AG04450 (cell line): ENCODE data around the gene NOL4L. TPM values are rescaled to one million over a fixed set of nuclear protein-coding genes. Genes with fewer than 3 reads are reported as not detected.

Experiments
- CTCF ChIA-PET: fragments of 300-600, 350-600 bp; formaldehyde crosslinking; extraction: SDS; loops from one replicate; lab custom pipeline; 2022; ENCODE audit warnings: antibody characterized with exemption, inconsistent platforms; lab: Charles Lee
- POLR2A ChIA-PET: fragments of 350-600 bp; formaldehyde crosslinking; extraction: SDS; loops from one replicate; lab custom pipeline; 2021; ENCODE audit warnings: antibody characterized with exemption, inconsistent platforms; lab: Yijun Ruan, JAX
- DNase-seq: peaks from one replicate; pipeline ENCODE4 v3.0.0-alpha.2; 2011; ENCODE audit warnings: low read depth, low spot score
- H3K27ac ChIP-seq: one replicate; pipeline ENCODE4 v1.5.1; 2012; ENCODE audit warnings: low read depth, low read length, control low read depth
- H3K27me3 ChIP-seq: one replicate; pipeline ENCODE4 v1.6.0; 2012; ENCODE audit warnings: low read length; ENCODE audit not compliant: control insufficient read depth, insufficient read depth
- H3K4me3 ChIP-seq: 2 replicates; pipeline ENCODE4 v1.5.1; 2011; ENCODE audit warnings: mild to moderate bottlenecking, low read depth, low read length, control low read depth
- H3K9me3 ChIP-seq: 2 replicates; pipeline ENCODE4 v1.5.1; 2012; ENCODE audit warnings: low read length; ENCODE audit not compliant: control insufficient read depth, insufficient read depth
- CTCF ChIP-seq: IDR thresholded peaks from 2 replicates; pipeline ENCODE4 v1.5.1; 2011; ENCODE audit warnings: low read depth, low read length, control low read depth, inconsistent platforms
- polyA plus RNA-seq: library from polyadenylated mRNA; depleted of rRNA; stranded (reverse); fragments of >200 nt; gene quantifications from 2 replicates; pipeline ENCODE4 v1.2.3, GENCODE V29; 2011

The NOL4L gene
- polyA plus RNA-seq, 1 experiment, result 6.7 TPM

GRCh38 chr20:32519381-32519730, 65.8 kb downstream of the NOL4L start:
- H3K27me3 ChIP-seq, result no peaks in the 10 kb centered on the region
- H3K9me3 ChIP-seq, result no peaks in the 10 kb centered on the region; the same call in 1 of the 2 replicates
- no peak overlapping the region for H3K4me3 ChIP-seq
- DNase-seq, result no peak
- ChIA-PET CTCF (interaction anchor here (0.6 to 11.4 kb wide), 2 partner anchors 51 to 133 kb away, joined by 4 to 242 read pairs; no protein-coding TSS in a partner anchor), POLR2A (no interaction called here)
- no peak for TF ChIP-seq CTCF
- no peak overlapping the region for H3K27ac ChIP-seq

GRCh38 chr20:32518593-32519380, 66.3 kb downstream of the NOL4L start:
- H3K9me3 ChIP-seq, result no peaks in the 10 kb centered on the region; the same call in 1 of the 2 replicates
- no peak for DNase-seq
- no peak overlapping the region for H3K4me3 ChIP-seq
- H3K27me3 ChIP-seq, result no peaks in the 10 kb centered on the region
- ChIA-PET POLR2A (no interaction called here), CTCF (interaction anchor here (0.6 to 11.4 kb wide), 2 partner anchors 61 to 134 kb away, joined by 8 to 242 read pairs; no protein-coding TSS in a partner anchor)
- no peak for TF ChIP-seq CTCF
- no peak overlapping the region for H3K27ac ChIP-seq

GRCh38 chr20:32517914-32518592, 67.1 kb downstream of the NOL4L start:
- ChIA-PET POLR2A (no interaction called here), CTCF (interaction anchor here (0.6 to 11.4 kb wide), 2 partner anchors 61 to 135 kb away, joined by 8 to 242 read pairs; no protein-coding TSS in a partner anchor)
- H3K27me3 ChIP-seq, result no peaks in the 10 kb centered on the region
- H3K4me3 ChIP-seq, result no peak overlapping the region
- H3K9me3 ChIP-seq, result no peaks in the 10 kb centered on the region; the same call in 1 of the 2 replicates
- no peak for TF ChIP-seq CTCF
- no peak overlapping the region for H3K27ac ChIP-seq
- no peak for DNase-seq

- ChIA-PET CTCF (interaction anchor here (11.4 kb wide), 1 partner anchor 135 kb away, joined by 242 read pairs; no protein-coding TSS in a partner anchor), POLR2A (no interaction called here)
- H3K9me3 ChIP-seq, result no peaks in the 10 kb centered on the region; the same call in 1 of the 2 replicates
- H3K27ac ChIP-seq, result no peak overlapping the region
- no peaks in the 10 kb centered on the region for H3K27me3 ChIP-seq
- no peak overlapping the region for H3K4me3 ChIP-seq
- no peak for TF ChIP-seq CTCF
- DNase-seq, result no peak
Observed at GRCh38 chr20:32517518-32517873, 67.6 kb downstream of the NOL4L start.
